ENCODE results near the gene C19orf33.

- TF ChIP-seq POLR2A (IDR thresholded peaks at IDR 0.05) = no peak
- TF ChIP-seq, protein P1, sequence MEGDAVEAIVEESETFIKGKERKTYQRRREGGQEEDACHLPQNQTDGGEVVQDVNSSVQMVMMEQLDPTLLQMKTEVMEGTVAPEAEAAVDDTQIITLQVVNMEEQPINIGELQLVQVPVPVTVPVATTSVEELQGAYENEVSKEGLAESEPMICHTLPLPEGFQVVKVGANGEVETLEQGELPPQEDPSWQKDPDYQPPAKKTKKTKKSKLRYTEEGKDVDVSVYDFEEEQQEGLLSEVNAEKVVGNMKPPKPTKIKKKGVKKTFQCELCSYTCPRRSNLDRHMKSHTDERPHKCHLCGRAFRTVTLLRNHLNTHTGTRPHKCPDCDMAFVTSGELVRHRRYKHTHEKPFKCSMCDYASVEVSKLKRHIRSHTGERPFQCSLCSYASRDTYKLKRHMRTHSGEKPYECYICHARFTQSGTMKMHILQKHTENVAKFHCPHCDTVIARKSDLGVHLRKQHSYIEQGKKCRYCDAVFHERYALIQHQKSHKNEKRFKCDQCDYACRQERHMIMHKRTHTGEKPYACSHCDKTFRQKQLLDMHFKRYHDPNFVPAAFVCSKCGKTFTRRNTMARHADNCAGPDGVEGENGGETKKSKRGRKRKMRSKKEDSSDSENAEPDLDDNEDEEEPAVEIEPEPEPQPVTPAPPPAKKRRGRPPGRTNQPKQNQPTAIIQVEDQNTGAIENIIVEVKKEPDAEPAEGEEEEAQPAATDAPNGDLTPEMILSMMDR (IDR thresholded peaks at IDR 0.05 in 8 of 11, conservative IDR thresholded peaks at IDR 0.05 in 3 of 11) = no peak
Observed at GRCh38 chr19:38337360-38337653, 33.3 kb downstream of the C19orf33 start.

All from spleen (tissue), 7 donors.